H9 (cell line): ENCODE results near the gene ARPC4. TPM values are rescaled to one million over a fixed set of nuclear protein-coding genes. Genes with fewer than 3 reads are reported as not detected.

Experiments used
- DNase-seq: peaks from one replicate; pipeline ENCODE4 v3.0.0-alpha.2; 2017
- H2AFZ ChIP-seq: one replicate; pipeline ENCODE4 v1.6.1; 2013; ENCODE audit warnings: mild to moderate bottlenecking, low read length, control low read depth, moderate library complexity
- H2AK5ac ChIP-seq: 2 replicates; pipeline ENCODE4 v1.6.1; 2013; ENCODE audit warnings: low read length, control low read depth, mixed read lengths; ENCODE audit not compliant: insufficient read length
- H2BK120ac ChIP-seq: one replicate; pipeline ENCODE4 v1.6.1; 2013; ENCODE audit warnings: low read depth, mild to moderate bottlenecking, low read length, control low read depth, inconsistent platforms; ENCODE audit not compliant: poor library complexity, severe bottlenecking
- H2BK12ac ChIP-seq: 2 replicates; pipeline ENCODE4 v1.6.1; 2013; ENCODE audit warnings: low read length, control low read depth, mixed read lengths, low read depth; ENCODE audit not compliant: insufficient read length
- H2BK15ac ChIP-seq: 2 replicates; pipeline ENCODE4 v1.6.1; 2013; ENCODE audit warnings: low read depth, low read length, control low read depth
- H2BK20ac ChIP-seq: one replicate; pipeline ENCODE4 v1.6.1; 2013; ENCODE audit warnings: low read depth, mild to moderate bottlenecking, low read length, control low read depth, inconsistent platforms; ENCODE audit not compliant: poor library complexity, severe bottlenecking
- H2BK5ac ChIP-seq: 2 replicates; pipeline ENCODE4 v1.6.1; 2013; ENCODE audit warnings: low read length, control low read depth, mixed read lengths; ENCODE audit not compliant: insufficient read length
- H3K14ac ChIP-seq: 2 replicates; pipeline ENCODE4 v1.6.1; 2013; ENCODE audit warnings: low read length, control low read depth; ENCODE audit not compliant: insufficient read depth
- H3K18ac ChIP-seq: 2 replicates; pipeline ENCODE4 v1.6.1; 2013; ENCODE audit warnings: low read depth, mild to moderate bottlenecking, mixed read lengths, low read length, control low read depth; ENCODE audit not compliant: insufficient read length
- H3K23ac ChIP-seq: 2 replicates; pipeline ENCODE4 v1.6.1; 2013; ENCODE audit warnings: low read length, control low read depth, mixed read lengths, low read depth; ENCODE audit not compliant: insufficient read length
- H3K23me2 ChIP-seq: 2 replicates; pipeline ENCODE4 v1.6.1; 2013; ENCODE audit warnings: low read depth, mild to moderate bottlenecking, mixed read lengths, low read length, control low read depth; ENCODE audit not compliant: insufficient read length, poor library complexity, severe bottlenecking
- H3K27ac ChIP-seq: 2 replicates; pipeline ENCODE4 v1.5.1; 2013; ENCODE audit warnings: low read length, control low read depth, mixed read lengths, low read depth; ENCODE audit not compliant: insufficient read length
- H3K27me3 ChIP-seq: 2 replicates; pipeline ENCODE4 v1.6.1; 2013; ENCODE audit warnings: low read length, control low read depth, inconsistent platforms; ENCODE audit not compliant: insufficient read depth
- H3K4ac ChIP-seq: 2 replicates; pipeline ENCODE4 v1.6.1; 2013; ENCODE audit warnings: low read depth, mild to moderate bottlenecking, control low read depth, inconsistent platforms, low read length, moderate library complexity
- H3K4me1 ChIP-seq: 2 replicates; pipeline ENCODE4 v1.6.1; 2013; ENCODE audit warnings: low read length, control low read depth, inconsistent platforms; ENCODE audit not compliant: insufficient read depth
- H3K4me2 ChIP-seq: 2 replicates; pipeline ENCODE4 v1.6.1; 2013; ENCODE audit warnings: low read length, control low read depth, mixed read lengths; ENCODE audit not compliant: insufficient read length, insufficient read depth
- H3K56ac ChIP-seq: 2 replicates; pipeline ENCODE4 v1.6.1; 2013; ENCODE audit warnings: low read depth, mild to moderate bottlenecking, mixed read lengths, low read length, control low read depth; ENCODE audit not compliant: insufficient read length
- H3K79me1 ChIP-seq: 2 replicates; pipeline ENCODE4 v1.6.1; 2013; ENCODE audit warnings: low read depth, mild to moderate bottlenecking, moderate library complexity, low read length, control low read depth, inconsistent platforms; ENCODE audit not compliant: insufficient read depth, poor library complexity, severe bottlenecking
- H3K79me2 ChIP-seq: 2 replicates; pipeline ENCODE4 v1.6.1; 2013; ENCODE audit warnings: low read length, control low read depth, inconsistent platforms; ENCODE audit not compliant: insufficient read depth
- H3K9ac ChIP-seq: 2 replicates; pipeline ENCODE4 v1.6.1; 2013; ENCODE audit warnings: low read length, control low read depth, mixed read lengths; ENCODE audit not compliant: insufficient read length; ENCODE audit errors: extremely low read depth
- H3K9me3 ChIP-seq: one replicate; pipeline ENCODE4 v1.6.1; 2013; ENCODE audit warnings: low read depth, low read length, inconsistent platforms; ENCODE audit not compliant: control insufficient read depth
- H3T11ph ChIP-seq: one replicate; pipeline ENCODE4 v1.6.1; 2013; ENCODE audit warnings: mild to moderate bottlenecking, low read length, control low read depth, inconsistent platforms
- H4K20me1 ChIP-seq: one replicate; pipeline ENCODE4 v1.6.1; 2013; ENCODE audit not compliant: control insufficient read depth, insufficient read length, insufficient read depth
- H4K5ac ChIP-seq: 2 replicates; pipeline ENCODE4 v1.6.1; 2013; ENCODE audit warnings: low read depth, mild to moderate bottlenecking, mixed read lengths, low read length, control low read depth; ENCODE audit not compliant: insufficient read length
- H4K8ac ChIP-seq: replicated peaks from 2 replicates; pipeline ENCODE4 v1.6.1; 2013; ENCODE audit warnings: low read length, control low read depth, mixed read lengths, low read depth; ENCODE audit not compliant: insufficient read length
- H4K91ac ChIP-seq: 2 replicates; pipeline ENCODE4 v1.6.1; 2013; ENCODE audit warnings: low read depth, mild to moderate bottlenecking, moderate library complexity, mixed read lengths, low read length, control low read depth; ENCODE audit not compliant: insufficient read length
- H3K27ac Mint-ChIP-seq, 3 experiments: 2 replicates in 2 of 3; 3 replicates in 1 of 3; pipeline ENCODE4 v1.8.0; 2020 to 2021; ENCODE audit warnings: mixed read lengths in 3 of 3, mild to moderate bottlenecking in 1 of 3, moderate library complexity in 1 of 3
- H3K27me3 Mint-ChIP-seq: 2 replicates; pipeline ENCODE4 v1.8.0; 2021; ENCODE audit warnings: low read depth, mild to moderate bottlenecking, moderate library complexity, mixed read lengths
- H3K36me3 Mint-ChIP-seq, 3 experiments: 2 replicates in 2 of 3; 3 replicates in 1 of 3; pipeline ENCODE4 v1.8.0; 2020 to 2021; ENCODE audit warnings: low read depth in 3 of 3, mixed read lengths in 3 of 3; ENCODE audit not compliant: insufficient read depth in 1 of 3
- H3K4me1 Mint-ChIP-seq, 2 experiments: 2 replicates each; pipeline ENCODE4 v1.8.0; 2020; ENCODE audit warnings: mixed read lengths in 2 of 2
- H3K4me3 Mint-ChIP-seq, 2 experiments: 2 replicates in 1 of 2; 3 replicates in 1 of 2; pipeline ENCODE4 v1.8.0; 2020 to 2021; ENCODE audit warnings: mild to moderate bottlenecking in 2 of 2, mixed read lengths in 2 of 2, moderate library complexity in 1 of 2
- H3K9me3 Mint-ChIP-seq, 2 experiments: 2 replicates in 1 of 2; 3 replicates in 1 of 2; pipeline ENCODE4 v1.8.0; 2020; ENCODE audit warnings: mild to moderate bottlenecking in 2 of 2, mixed read lengths in 2 of 2, moderate library complexity in 1 of 2
- CTCF ChIP-seq: fragments of 200-600 bp; sonication (generic); conservative IDR thresholded peaks from 3 replicates; pipeline ENCODE4 v1.8.0; 2021; ENCODE audit warnings: antibody characterized with exemption, mild to moderate bottlenecking
- WGBS: extraction: QIAGEN DNeasy Blood & Tissue Kit; methylation state at CpG from one replicate; pipeline ENCODE4 v1.1.7; 2013; ENCODE audit warnings: missing lambda C conversion rate, low lambda C conversion rate, mixed read lengths; ENCODE audit not compliant: insufficient read length; ENCODE audit errors: extremely low coverage; 5-methylcytosine and 5-hydroxymethylcytosine counted together
- total RNA-seq: library from RNA; stranded (reverse); gene quantifications from 2 replicates; pipeline ENCODE4 v1.2.1, GENCODE V29; 2021

The ARPC4 gene
- total RNA-seq, 1 experiment from 2014 or later: 161 TPM

DNA sequence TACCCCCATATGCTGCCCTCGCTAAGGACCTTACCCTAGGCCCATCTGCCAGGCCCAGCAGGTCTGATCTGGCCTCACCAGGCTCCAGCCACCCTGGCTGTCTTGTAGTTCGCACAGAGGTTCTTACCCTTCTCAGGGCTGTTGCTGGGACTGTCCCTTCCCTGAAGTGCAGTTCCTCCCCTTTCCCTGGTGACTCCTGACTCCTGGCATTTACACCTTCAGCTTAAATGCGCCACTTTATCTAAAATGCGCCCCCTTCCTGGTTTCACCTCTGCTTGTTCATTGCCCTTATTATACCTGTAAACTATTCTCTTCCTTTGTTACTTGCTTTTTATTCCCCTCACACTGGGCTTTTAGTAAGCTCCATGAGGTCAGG, 16.3 kb downstream of the ARPC4 start:
- H3K27me3 Mint-ChIP-seq: peaks cover 16% of the 10 kb centered on the region
- Histone ChIP-seq H3K18ac (no peak overlapping the region), H3K4ac (no peak overlapping the region), H3K56ac (no peak overlapping the region), H3K23me2 (peaks cover 7% of the 10 kb centered on the region), H2BK15ac (no peak overlapping the region), H2BK120ac (no peak overlapping the region), H2BK20ac (no peak overlapping the region), H4K5ac (no peak overlapping the region), H3K9me3 (no peaks in the 10 kb centered on the region), H3K9ac (no peak overlapping the region), H3K23ac (no peak overlapping the region), H4K20me1 (no peaks in the 10 kb centered on the region), H3K4me1 (no peaks in the 10 kb centered on the region), H3K79me2 (no peaks in the 10 kb centered on the region), H3K4me2 (peak overlapping the region; percentile 70), H3K79me1 (no peaks in the 10 kb centered on the region), H2AK5ac (no peak overlapping the region), H4K8ac (no peak overlapping the region), H2BK5ac (no peak overlapping the region), H3K27me3 (no peaks in the 10 kb centered on the region), H2AFZ (no peak overlapping the region), H2BK12ac (no peak overlapping the region), H4K91ac (no peak overlapping the region), H3K27ac (no peak overlapping the region), H3K14ac (no peak overlapping the region), H3T11ph (no peak overlapping the region)
- TF ChIP-seq CTCF: no peak
- peak overlapping the region; percentile 71 to 82 for H3K4me3 Mint-ChIP-seq
- DNase-seq: peak; percentile 43
- H3K9me3 Mint-ChIP-seq: no peaks in the 10 kb centered on the region
- H3K36me3 Mint-ChIP-seq: peaks cover 12 to 30% (median 24%) of the 10 kb centered on the region in 3 experiments; a peak in 6 of 7 replicates
- no CpG with 5 or more reads among the region's 4 CpGs for WGBS
- H3K27ac Mint-ChIP-seq: peak overlapping the region in 2 of 3 experiments; percentile 56 to 86; a peak in 4 of 7 replicates
- peaks cover 20 to 23% of the 10 kb centered on the region in 2 experiments for H3K4me1 Mint-ChIP-seq
